T-cell (primary cell): ENCODE measurements around the gene ATIC. TPM values are rescaled to one million over a fixed set of nuclear protein-coding genes. Genes with fewer than 3 reads are reported as not detected.

Source experiments
- ATAC-seq, 4 experiments: fragments of 200-7000 bp in 3 of 4; fragments of 150-1000 bp in 1 of 4; cut with Tn5 transposase; replicated peaks in 1 of 4; 1 replicate in 3 of 4; 2 replicates in 1 of 4; pipeline ENCODE4 v1.10.0; 2021; ENCODE audit warnings: moderate library complexity in 3 of 4, mild to moderate bottlenecking in 2 of 4, moderate number of reproducible peaks in 1 of 4
- CTCF ChIA-PET, 2 donors: fragments of 300-600 bp; sonication (Branson Sonifier 250); formaldehyde crosslinking; loops; one replicate each; lab custom pipeline; 2022; ENCODE audit warnings: antibody characterized with exemption in 2 of 2; lab: Charles Lee
- POLR2A ChIA-PET, 2 donors: fragments of 300-600 bp; sonication (Branson Sonifier 250); formaldehyde crosslinking; loops; one replicate each; lab custom pipeline; 2022; ENCODE audit warnings: antibody characterized with exemption in 2 of 2; lab: Charles Lee
- DNase-seq, 35 experiments: peaks; one replicate each; pipeline versions ENCODE4 v3.0.0 to v3.0.0-alpha.2; 2013 to 2023
- H3K27ac ChIP-seq: one replicate; pipeline ENCODE4 v1.5.1; 2013; ENCODE audit warnings: low read length
- H3K27me3 ChIP-seq, 2 experiments: replicated peaks in 1 of 2; 1 replicate in 1 of 2; 2 replicates in 1 of 2; pipeline versions ENCODE4 v1.6.1 to v1.7.0; 2013; ENCODE audit warnings: low read length in 1 of 2, mixed read lengths in 1 of 2; ENCODE audit not compliant: control insufficient read depth in 2 of 2, insufficient read depth in 2 of 2; ENCODE audit errors: extremely low read depth in 1 of 2
- H3K36me3 ChIP-seq, 2 donors: 1 replicate in 1 of 2; 2 replicates in 1 of 2; pipeline versions ENCODE4 v1.6.1 to v1.7.0; 2013; ENCODE audit warnings: low read length in 1 of 2; ENCODE audit not compliant: control insufficient read depth in 2 of 2, insufficient read depth in 1 of 2; ENCODE audit errors: extremely low read depth in 1 of 2
- H3K4me1 ChIP-seq, 2 experiments: 1 replicate in 1 of 2; 2 replicates in 1 of 2; pipeline versions ENCODE4 v1.6.1 to v1.7.0; 2013; ENCODE audit warnings: low read length in 2 of 2, mixed read lengths in 1 of 2; ENCODE audit not compliant: insufficient read depth in 2 of 2, control insufficient read depth in 1 of 2; ENCODE audit errors: extremely low read depth in 1 of 2
- H3K4me3 ChIP-seq, 2 donors: 1 replicate in 1 of 2; 2 replicates in 1 of 2; pipeline versions ENCODE4 v1.5.1 to v1.7.0; 2013; ENCODE audit warnings: mild to moderate bottlenecking in 2 of 2, low read length in 1 of 2, moderate library complexity in 1 of 2; ENCODE audit not compliant: control insufficient read depth in 1 of 2; ENCODE audit errors: extremely low read depth in 1 of 2
- H3K9me3 ChIP-seq: 2 replicates; pipeline ENCODE4 v1.7.0; 2013
- H3K27ac Mint-ChIP-seq, 2 donors: one replicate each; pipeline ENCODE4 v1.8.0; 2020 to 2021; ENCODE audit warnings: mild to moderate bottlenecking in 2 of 2, mixed read lengths in 2 of 2
- H3K27me3 Mint-ChIP-seq, 2 donors: one replicate each; pipeline ENCODE4 v1.8.0; 2021 to 2022; ENCODE audit warnings: mixed read lengths in 2 of 2
- H3K36me3 Mint-ChIP-seq: one replicate; pipeline ENCODE4 v1.8.0; 2021; ENCODE audit warnings: mixed read lengths
- H3K4me1 Mint-ChIP-seq, 3 donors: one replicate each; pipeline ENCODE4 v1.8.0; 2020 to 2022; ENCODE audit warnings: mixed read lengths in 3 of 3, mild to moderate bottlenecking in 1 of 3
- H3K4me3 Mint-ChIP-seq, 3 donors: one replicate each; pipeline ENCODE4 v1.8.0; 2020 to 2022; ENCODE audit warnings: mild to moderate bottlenecking in 3 of 3, mixed read lengths in 3 of 3, moderate library complexity in 3 of 3
- H3K9me3 Mint-ChIP-seq, 3 donors: one replicate each; pipeline ENCODE4 v1.8.0; 2020 to 2022; ENCODE audit warnings: mixed read lengths in 3 of 3
- WGBS: methylation state at CpG from one replicate; pipeline ENCODE4 v1.1.5; 2013; ENCODE audit warnings: missing lambda C conversion rate; ENCODE audit not compliant: insufficient coverage; 5-methylcytosine and 5-hydroxymethylcytosine counted together
- total RNA-seq, 35 experiments: library from RNA in 6 of 35; stranded (reverse) in 6 of 35; fragments of 120-200 nt in 1 of 35; gene quantifications; one replicate each; pipeline versions ENCODE4 v1.2.1 to v1.2.4 and lab custom pipeline; 2013 to 2026

ATIC gene
- total RNA-seq, 5 donors from 2014 or later (not counting 1 experiment from before 2014, with no cell fraction given), result 61.9 to 97.4 (median 78.8) TPM

- ChIA-PET POLR2A (no interaction called here), CTCF (no interaction called here)
- ATAC-seq (no peak), DNase-seq (no peak)
- Mint-ChIP-seq H3K4me1 (no peaks in the 10 kb centered on the region), H3K27ac (no peak overlapping the region), H3K27me3 (peaks cover 0 to 3% of the 10 kb centered on the region in 2 donors), H3K9me3 (no peaks in the 10 kb centered on the region), H3K4me3 (no peak overlapping the region), H3K36me3 (no peaks in the 10 kb centered on the region)
- 87% methylated on average over 3 of the region's 7 CpGs for WGBS
- no peaks in the 10 kb centered on the region for H3K36me3 ChIP-seq
- H3K4me1 ChIP-seq, result no peaks in the 10 kb centered on the region
- no peaks in the 10 kb centered on the region for H3K9me3 ChIP-seq
- H3K27ac ChIP-seq, result no peak overlapping the region
- H3K4me3 ChIP-seq, result no peak overlapping the region
- H3K27me3 ChIP-seq, result peaks cover 0 to 2% of the 10 kb centered on the region in 2 experiments
Measured at GRCh38 chr2:215388002-215388728, 76.3 kb downstream of the ATIC start.

- H3K9me3 Mint-ChIP-seq, result no peaks in the 10 kb centered on the region
- Histone ChIP-seq H3K4me3 (no peak overlapping the region), H3K4me1 (no peaks in the 10 kb centered on the region), H3K27ac (no peak overlapping the region), H3K36me3 (no peaks in the 10 kb centered on the region), H3K9me3 (no peaks in the 10 kb centered on the region), H3K27me3 (peaks cover 0 to 2% of the 10 kb centered on the region in 2 experiments)
- H3K4me1 Mint-ChIP-seq, result no peaks in the 10 kb centered on the region
- ChIA-PET POLR2A (interaction anchor here in 1 of 2 donors (0.6 kb wide), 1 partner anchor 905 kb away, joined by 3 read pairs; no protein-coding TSS in a partner anchor), CTCF (interaction anchor here in 1 of 2 donors (0.6 kb wide), 1 partner anchor 69 kb away, joined by 3 read pairs; no protein-coding TSS in a partner anchor)
- WGBS, result no CpG with 5 or more reads among the region's 2 CpGs
- no peaks in the 10 kb centered on the region for H3K36me3 Mint-ChIP-seq
- H3K27me3 Mint-ChIP-seq, result peaks cover 0 to 3% of the 10 kb centered on the region in 2 donors
- no peak overlapping the region for H3K27ac Mint-ChIP-seq
- H3K4me3 Mint-ChIP-seq, result no peak overlapping the region
- ATAC-seq, result no peak
- DNase-seq, result no peak
Measured at GRCh38 chr2:215390550-215390913, 78.7 kb downstream of the ATIC start.

- ATAC-seq (no peak), DNase-seq (no peak)
- Histone ChIP-seq H3K27ac (no peak overlapping the region), H3K4me1 (no peaks in the 10 kb centered on the region), H3K4me3 (no peak overlapping the region), H3K9me3 (no peaks in the 10 kb centered on the region), H3K36me3 (no peaks in the 10 kb centered on the region), H3K27me3 (peaks cover 0 to 2% of the 10 kb centered on the region in 2 experiments)
- Mint-ChIP-seq H3K27me3 (peaks cover 0 to 6% of the 10 kb centered on the region in 2 donors), H3K9me3 (no peaks in the 10 kb centered on the region), H3K36me3 (no peaks in the 10 kb centered on the region), H3K4me3 (no peak overlapping the region), H3K4me1 (no peaks in the 10 kb centered on the region), H3K27ac (no peak overlapping the region)
- 87% methylated on average over 3 of the region's 5 CpGs for WGBS
- ChIA-PET CTCF (no interaction called here), POLR2A (no interaction called here)
Measured at GRCh38 chr2:215391531-215391930, 79.7 kb downstream of the ATIC start.

- H3K27ac ChIP-seq, result no peak overlapping the region
- CTCF ChIA-PET, result no interaction called here
- peaks cover 0 to 2% of the 10 kb centered on the region in 2 experiments for H3K27me3 ChIP-seq
- H3K9me3 ChIP-seq, result no peaks in the 10 kb centered on the region
- no peak for ATAC-seq
- H3K36me3 ChIP-seq, result no peaks in the 10 kb centered on the region
- H3K4me3 Mint-ChIP-seq, result no peak overlapping the region
- no peak overlapping the region for H3K27ac Mint-ChIP-seq
- H3K4me3 ChIP-seq, result no peak overlapping the region
- no peaks in the 10 kb centered on the region for H3K4me1 ChIP-seq
- DNase-seq, result no peak
- H3K36me3 Mint-ChIP-seq, result no peaks in the 10 kb centered on the region
- POLR2A ChIA-PET, result interaction anchor here in 1 of 2 donors (0.6 kb wide), 1 partner anchor 13 kb away, joined by 3 read pairs; no protein-coding TSS in a partner anchor
- no peaks in the 10 kb centered on the region for H3K9me3 Mint-ChIP-seq
- peaks cover 0 to 6% of the 10 kb centered on the region in 2 donors for H3K27me3 Mint-ChIP-seq
- no peaks in the 10 kb centered on the region for H3K4me1 Mint-ChIP-seq
Measured at GRCh38 chr2:215392164-215392563, 80.3 kb downstream of the ATIC start.

- POLR2A ChIA-PET, result interaction anchor here in 1 of 2 donors (0.6 kb wide), 1 partner anchor 12 kb away, joined by 3 read pairs; no protein-coding TSS in a partner anchor
Measured at GRCh38 chr2:215392687-215393270, 80.9 kb downstream of the ATIC start.

GRCh38 chr2:215394102-215394805 lies 82.4 kb downstream of the ATIC start:
- H3K27ac Mint-ChIP-seq, result no peak overlapping the region
- peaks cover 3 to 11% of the 10 kb centered on the region in 2 donors for H3K27me3 Mint-ChIP-seq
- ChIA-PET CTCF (interaction anchor here in 1 of 2 donors (0.6 kb wide), 1 partner anchor 15 kb away, joined by 3 read pairs; no protein-coding TSS in a partner anchor), POLR2A (no interaction called here)
- Histone ChIP-seq H3K4me1 (no peaks in the 10 kb centered on the region), H3K36me3 (no peaks in the 10 kb centered on the region), H3K27me3 (no peaks in the 10 kb centered on the region), H3K9me3 (no peaks in the 10 kb centered on the region), H3K27ac (no peak overlapping the region), H3K4me3 (no peak overlapping the region)
- DNase-seq (no peak), ATAC-seq (no peak)
- H3K9me3 Mint-ChIP-seq, result no peaks in the 10 kb centered on the region
- WGBS, result 69% methylated on average over 4 of the region's 7 CpGs
- H3K36me3 Mint-ChIP-seq, result no peaks in the 10 kb centered on the region
- H3K4me1 Mint-ChIP-seq, result no peaks in the 10 kb centered on the region
- no peak overlapping the region for H3K4me3 Mint-ChIP-seq

More at GRCh38 chr2:215392687-215393270, 80.9 kb downstream of the ATIC start:
- H3K27me3 ChIP-seq, result peaks cover 0 to 2% of the 10 kb centered on the region in 2 experiments
- H3K36me3 ChIP-seq, result no peaks in the 10 kb centered on the region
- CTCF ChIA-PET, result no interaction called here
- H3K4me3 ChIP-seq, result no peak overlapping the region
- no peak for ATAC-seq
- H3K9me3 ChIP-seq, result no peaks in the 10 kb centered on the region
- Mint-ChIP-seq H3K9me3 (no peaks in the 10 kb centered on the region), H3K27ac (no peak overlapping the region), H3K4me1 (no peaks in the 10 kb centered on the region), H3K4me3 (no peak overlapping the region), H3K27me3 (peaks cover 0 to 6% of the 10 kb centered on the region in 2 donors), H3K36me3 (no peaks in the 10 kb centered on the region)
- DNase-seq, result no peak
- H3K4me1 ChIP-seq, result no peaks in the 10 kb centered on the region
- H3K27ac ChIP-seq, result no peak overlapping the region
- 87% methylated on average over 7 of the region's 12 CpGs for WGBS
